GM20431 (cell line): ENCODE results near the gene PARP6.

Experiments
- in situ Hi-C: fragments of 300-500 bp; cut with MseI, MboI; formaldehyde crosslinking; loops from one replicate; pipeline ENCODE4 v1.15.0; 2020; ENCODE audit warnings: low sequenced_read_pairs; ENCODE audit not compliant: unreplicated experiment

Gene PARP6

GRCh38 chr15:72272213-72272996 lies at the start of gene PARP6:
Gene PARP6 (minus strand): TSS chr15:72272554. CDS start chr15:72267477, 5,077 bp downstream.
- in situ Hi-C loops, result no loop called here

GRCh38 chr15:72319985-72320671 lies 47.8 kb upstream of the PARP6 start, which contains the start of gene CELF6:
Gene CELF6 (minus strand): TSS chr15:72320157. CDS start chr15:72319874, 283 bp downstream.
- in situ Hi-C loops, result no loop called here

GRCh38 chr15:72319360-72319984 lies 47.1 kb upstream of the PARP6 start:
- in situ Hi-C loops, result no loop called here

GRCh38 chr15:72318408-72318942 lies 46.1 kb upstream of the PARP6 start:
- in situ Hi-C loops, result no loop called here

GRCh38 chr15:72315706-72316370 lies 43.5 kb upstream of the PARP6 start:
- in situ Hi-C loops, result no loop called here

- in situ Hi-C loops, result no loop called here
Observed at GRCh38 chr15:72313881-72314280, 41.5 kb upstream of the PARP6 start.

- in situ Hi-C loops, result no loop called here
Observed at GRCh38 chr15:72313448-72313840, 41.1 kb upstream of the PARP6 start.

- in situ Hi-C loops, result no loop called here
Observed at GRCh38 chr15:72312605-72313447, 40.5 kb upstream of the PARP6 start.

- in situ Hi-C loops, result no loop called here
Observed at GRCh38 chr15:72307026-72307425, 34.7 kb upstream of the PARP6 start.

GRCh38 chr15:72306211-72306785 lies 33.9 kb upstream of the PARP6 start:
- in situ Hi-C loops, result no loop called here

- in situ Hi-C loops, result no loop called here
Observed at GRCh38 chr15:72304596-72304995, 32.2 kb upstream of the PARP6 start.

GRCh38 chr15:72302955-72303354 lies 30.6 kb upstream of the PARP6 start:
- in situ Hi-C loops, result no loop called here

- in situ Hi-C loops, result no loop called here
Observed at GRCh38 chr15:72289597-72290325, 17.4 kb upstream of the PARP6 start.

- in situ Hi-C loops, result no loop called here
Observed at GRCh38 chr15:72288796-72289596, 16.6 kb upstream of the PARP6 start.

- in situ Hi-C loops, result no loop called here
Observed at GRCh38 chr15:72285927-72286516, 13.7 kb upstream of the PARP6 start.

- in situ Hi-C loops, result no loop called here
Observed at GRCh38 chr15:72285402-72285801, 13.0 kb upstream of the PARP6 start.

- in situ Hi-C loops, result no loop called here
Observed at GRCh38 chr15:72284781-72285180, 12.4 kb upstream of the PARP6 start.
